HepG2 (cell line): ENCODE data around the gene ZDHHC19.

ENCODE experiments used
- CREB1 ChIP-seq, 2 experiments: fragments of 450-650 bp in 1 of 2; IDR thresholded peaks; 2 replicates each; pipeline ENCODE4 v1.6.1; 2016 to 2017; ENCODE audit warnings: control low read depth in 1 of 2, mild to moderate bottlenecking in 1 of 2, missing compliant biosample characterization in 1 of 2, missing genetic modification characterization in 1 of 2
- DR1 ChIP-seq: sonication (generic); formaldehyde crosslinking; IDR thresholded peaks from 2 replicates; pipeline ENCODE4 v1.8.0; 2021; ENCODE audit warnings: mild to moderate bottlenecking, missing genetic modification reagents, inconsistent platforms
- PTBP1 ChIP-seq: fragments of 200-400 bp; formaldehyde crosslinking; IDR thresholded peaks from 2 replicates; pipeline ENCODE4 v1.6.1; 2018; ENCODE audit warnings: low read length, low read depth; ENCODE audit not compliant: poor library complexity, severe bottlenecking
- SP1 ChIP-seq, 2 experiments: fragments of 450-650 bp in 1 of 2; sonication (generic) in 1 of 2; formaldehyde crosslinking in 1 of 2; IDR thresholded peaks; 2 replicates each; pipeline versions ENCODE4 v1.4.0 to v1.6.1; 2016 to 2020; ENCODE audit warnings: missing genetic modification reagents in 1 of 2

- TF ChIP-seq CREB1 (IDR thresholded peaks at IDR 0.05), result no peak
- no peak for TF ChIP-seq CREB1 (CRISPR knock-in tag; IDR thresholded peaks at IDR 0.05)
- TF ChIP-seq SP1 (IDR thresholded peaks at IDR 0.05), result no peak
- TF ChIP-seq SP1 (CRISPR knock-in tag; IDR thresholded peaks at IDR 0.05), result no peak
- no peak for TF ChIP-seq DR1 (CRISPR knock-in tag)
- TF ChIP-seq PTBP1, result no peak
These were observed 45.4 kb downstream of the ZDHHC19 start for GRCh38 chr3:196165850-196166249.
